K562 (cell line): Measurements from ENCODE around the gene RAB3GAP1. TPM values are rescaled to one million over a fixed set of nuclear protein-coding genes. Genes with fewer than 3 reads are reported as not detected.

Experiments used
- ATF7 ChIP-seq: fragments of 450-650 bp; IDR thresholded peaks from 2 replicates; pipeline ENCODE4 v1.7.1; 2014; ENCODE audit warnings: mild to moderate bottlenecking, moderate library complexity
- BCOR ChIP-seq: fragments of 450-650 bp; IDR thresholded peaks from 2 replicates; pipeline ENCODE4 v1.6.1; 2016
- BRD9 ChIP-seq: fragments of 450-650 bp; IDR thresholded peaks from 2 replicates; pipeline ENCODE4 v1.6.1; 2018; ENCODE audit warnings: low read depth; ENCODE audit not compliant: partially characterized antibody
- BRF2 ChIP-seq: IDR thresholded peaks from 3 replicates; pipeline ENCODE4 v1.6.1; 2011; ENCODE audit warnings: borderline replicate concordance, mild to moderate bottlenecking; ENCODE audit not compliant: insufficient read length, insufficient read depth
- CCNT2 ChIP-seq: IDR thresholded peaks from 2 replicates; pipeline ENCODE4 v1.6.1; 2011; ENCODE audit warnings: borderline replicate concordance, low read depth, mild to moderate bottlenecking, moderate library complexity, mixed read lengths, low read length; ENCODE audit not compliant: insufficient read length; ENCODE audit errors: extremely low read depth
- CEBPG ChIP-seq, 3 experiments: fragments of 200-800 bp in 1 of 3; sonication (Bioruptor generic) in 1 of 3; sonication (generic) in 1 of 3; formaldehyde crosslinking in 1 of 3; IDR thresholded peaks in 2 of 3; conservative IDR thresholded peaks in 1 of 3; 2 replicates each; pipeline versions ENCODE4 v1.6.1 to v1.8.0; 2016 to 2022; ENCODE audit warnings: missing compliant biosample characterization in 2 of 3, missing genetic modification characterization in 2 of 3, mild to moderate bottlenecking in 1 of 3, missing genetic modification reagents in 1 of 3
- EGR1 ChIP-seq: fragments of 450-650 bp; conservative IDR thresholded peaks from 2 replicates; pipeline ENCODE4 v1.6.1; 2017; ENCODE audit warnings: mild to moderate bottlenecking
- ETV5 ChIP-seq: sonication (generic); formaldehyde crosslinking; IDR thresholded peaks from 2 replicates; pipeline ENCODE4 v1.4.0; 2020; ENCODE audit warnings: low read depth, mild to moderate bottlenecking, missing genetic modification reagents
- ID3 ChIP-seq, 2 experiments: fragments of 250-450 bp in 1 of 2; fragments of 450-650 bp in 1 of 2; sonication (Bioruptor Pico) in 1 of 2; IDR thresholded peaks; 2 replicates each; pipeline versions ENCODE4 v1.6.1 to v1.8.0; 2016 to 2021; ENCODE audit warnings: mild to moderate bottlenecking in 2 of 2, moderate library complexity in 2 of 2, missing compliant biosample characterization in 1 of 2, missing genetic modification characterization in 1 of 2
- KLF6 ChIP-seq: fragments of 250-450 bp; sonication (Bioruptor Pico); IDR thresholded peaks from 2 replicates; pipeline ENCODE4 v1.4.0; 2020; ENCODE audit warnings: mild to moderate bottlenecking, moderate library complexity, borderline replicate concordance
- MAFK ChIP-seq: IDR thresholded peaks from 2 replicates; pipeline ENCODE4 v1.6.1; 2011; ENCODE audit warnings: low read length, improper control_type of control experiment
- POLR2A ChIP-seq: fragments of 450-650 bp; conservative IDR thresholded peaks from 2 replicates; pipeline ENCODE4 v1.6.1; 2016
- RUNX1 ChIP-seq: sonication (generic); IDR thresholded peaks from 2 replicates; pipeline ENCODE4 v1.6.1; 2016; ENCODE audit warnings: antibody characterized with exemption, low read depth
- SMARCE1 ChIP-seq: fragments of 450-650 bp; IDR thresholded peaks from 2 replicates; pipeline ENCODE4 v1.7.1; 2016; ENCODE audit warnings: mild to moderate bottlenecking
- SREBF1 ChIP-seq: fragments of 150-350 bp; IDR thresholded peaks from 2 replicates; pipeline ENCODE4 v1.6.1; 2014; ENCODE audit warnings: antibody characterized with exemption, low read depth, low read length, borderline replicate concordance
- THAP12 ChIP-seq: fragments of 250-450 bp; sonication (Bioruptor Pico); IDR thresholded peaks from 2 replicates; pipeline ENCODE4 v1.9.0; 2021; ENCODE audit warnings: mild to moderate bottlenecking, inconsistent platforms
- ZBTB17 ChIP-seq: fragments of 450-650 bp; formaldehyde crosslinking; IDR thresholded peaks from 2 replicates; pipeline ENCODE4 v1.4.0; 2020; ENCODE audit warnings: mild to moderate bottlenecking
- ZBTB26 ChIP-seq: fragments of 450-650 bp; formaldehyde crosslinking; IDR thresholded peaks from 2 replicates; pipeline ENCODE4 v1.4.0; 2022; ENCODE audit warnings: missing genetic modification characterization
- ZBTB43 ChIP-seq: sonication (generic); formaldehyde crosslinking; IDR thresholded peaks from 2 replicates; pipeline ENCODE4 v1.8.0; 2023; ENCODE audit warnings: mild to moderate bottlenecking, missing genetic modification reagents
- ZNF584 ChIP-seq: fragments of 200-800 bp; sonication (Bioruptor generic); IDR thresholded peaks from 2 replicates; pipeline ENCODE4 v1.6.1; 2016; ENCODE audit warnings: low read depth, mild to moderate bottlenecking, missing genetic modification characterization, missing compliant biosample characterization
- polyA plus RNA-seq, 8 experiments: library from polyadenylated mRNA; depleted of rRNA in 4 of 8; stranded (reverse) in 5 of 8; unstranded in 3 of 8; fragments of >200 nt; fragmentation: Nextera tagmentation in 2 of 8; fragmentation: Illumina TruSeq in 1 of 8; extraction: Ambion mirVana in 2 of 8; extraction: Trizol in 1 of 8; gene quantifications; 2 replicates each; pipeline versions ENCODE4 v1.2.1 to v1.2.3, GENCODE V29; 2011 to 2014; ENCODE audit warnings: inconsistent platforms in 1 of 8, missing spikeins in 1 of 8
- total RNA-seq, 7 experiments: library from RNA; depleted of rRNA in 6 of 7; stranded (reverse); fragments of >200 nt in 6 of 7; fragmentation: Illumina TruSeq in 2 of 7; extraction: Trizol in 2 of 7; gene quantifications; 2 replicates each; pipeline versions ENCODE4 v1.2.1 to v1.2.3, GENCODE V29; 2011 to 2021; ENCODE audit warnings: low replicate concordance in 1 of 7

RAB3GAP1 gene
- total and polyA plus RNA-seq, 9 of the 15 experiments (the other 6 are each of a cell fraction or from before 2014, with no cell fraction given), result 15.5 to 48.6 (median 33.0) TPM

GRCh38 chr2:135052042-135052876, at the start of gene RAB3GAP1 (continued):
- TF ChIP-seq ZBTB26 (CRISPR knock-in tag), result no peak
- TF ChIP-seq SREBF1, result no peak
- no peak for TF ChIP-seq ID3 (CRISPR knock-in tag; IDR thresholded peaks at IDR 0.05)
- peak; percentile 81 for TF ChIP-seq ID3 (tag; IDR thresholded peaks at IDR 0.05)
- peak; percentile 80 for TF ChIP-seq ATF7
- 0 out of 2 replicates have a peak, but pooled peaks have one; percentile 5 for TF ChIP-seq MAFK
- TF ChIP-seq ZBTB17 (CRISPR knock-in tag), result peak; percentile 78; the same call in 1 of the 2 replicates
- TF ChIP-seq ZNF584, result 0 out of 2 replicates have a peak, but pooled peaks have one; percentile 24
- TF ChIP-seq ETV5, result peak; percentile 54; the same call in 1 of the 2 replicates
- peak; percentile 27; the same call in 1 of the 2 replicates for TF ChIP-seq BCOR
- TF ChIP-seq THAP12 (CRISPR knock-in tag), result 0 out of 2 replicates have a peak, but pooled peaks have one; percentile 12
- peak; percentile 98 for TF ChIP-seq POLR2A
- TF ChIP-seq CEBPG (CRISPR knock-in tag; IDR thresholded peaks at IDR 0.05), result no peak
- TF ChIP-seq CEBPG (tag; conservative IDR thresholded peaks at IDR 0.05 in 1 of 2, IDR thresholded peaks at IDR 0.05 in 1 of 2), result no peak
- TF ChIP-seq RUNX1, result peak; percentile 37; the same call in 1 of the 2 replicates
- TF ChIP-seq KLF6 (CRISPR knock-in tag), result 0 out of 2 replicates have a peak, but pooled peaks have one; percentile 28
- TF ChIP-seq SMARCE1, result peak; percentile 43; the same call in 1 of the 2 replicates
- TF ChIP-seq BRF2, result no peak
- TF ChIP-seq ZBTB43 (CRISPR knock-in tag), result peak; percentile 57; the same call in 1 of the 2 replicates
- TF ChIP-seq BRD9, result peak; percentile 84
- TF ChIP-seq CCNT2, result peak; percentile 25
- peak; percentile 81 for TF ChIP-seq EGR1
